K562 (cell line): ENCODE results near the gene HSPB3. TPM values are rescaled to one million over a fixed set of nuclear protein-coding genes. Genes with fewer than 3 reads are reported as not detected.
"Not testable (repeated sequence)": the region's sequence is repeated elsewhere in the genome, so short reads cannot be mapped to it uniquely, and the experiment has no call there.

Experiments
- ATAC-seq: fragments of 200-7000 bp; cut with Tn5 transposase; 3 replicates; pipeline ENCODE4 v1.9.1; 2020; ENCODE audit warnings: moderate library complexity
- BruUV-seq: library from RNA; stranded (reverse); fragments of 400-500 nt; replicated peaks from 2 replicates; lab custom pipeline; 2021; lab: Mats Ljungman, UMichigan
- CTCF ChIA-PET: fragments of 300-600 bp; formaldehyde crosslinking; extraction: SDS; loops from one replicate; lab custom pipeline; 2021; ENCODE audit warnings: low intra/inter-chr PET ratio; lab: Yijun Ruan, JAX
- POLR2A ChIA-PET: fragments of 300-600, 350-650 bp; sonication (Branson Sonifier 250); formaldehyde crosslinking; extraction: SDS; loops from one replicate; lab custom pipeline; 2021; ENCODE audit warnings: antibody characterized with exemption, inconsistent platforms; lab: Yijun Ruan, JAX
- DNase-seq, 4 experiments: peaks; one replicate each; pipeline versions ENCODE4 v3.0.0 to v3.0.0-alpha.2; 2011 to 2018; ENCODE audit warnings: low spot score in 3 of 4, mixed read lengths in 3 of 4; ENCODE audit errors: extremely low read depth in 1 of 4
- FAIRE-seq: peaks from 2 replicates; lab custom pipeline; 2011; peaks lifted over from hg19 to GRCh38; lab: Jason Lieb, UNC
- H2AFZ ChIP-seq: 2 replicates; pipeline ENCODE4 v1.6.0; 2011; ENCODE audit warnings: low read depth, low read length, control low read depth, inconsistent platforms
- H3K27ac ChIP-seq: fragments of 200-600 bp; 3 replicates; pipeline ENCODE4 v1.8.0; 2011; ENCODE audit warnings: low read depth, mild to moderate bottlenecking, control low read depth, inconsistent platforms, low read length, moderate library complexity, mixed read lengths; ENCODE audit errors: extremely low read depth
- H3K27me3 ChIP-seq, 2 experiments: fragments of 300-600 bp in 1 of 2; 2 replicates in 1 of 2; 3 replicates in 1 of 2; pipeline versions ENCODE4 v1.6.0 to v1.8.0; 2011; ENCODE audit warnings: inconsistent platforms in 2 of 2, low read length in 2 of 2, mild to moderate bottlenecking in 1 of 2, mixed read lengths in 1 of 2, moderate library complexity in 1 of 2; ENCODE audit not compliant: control insufficient read depth in 2 of 2, insufficient read depth in 2 of 2
- H3K36me3 ChIP-seq: fragments of 300-600 bp; 3 replicates; pipeline ENCODE4 v1.8.0; 2011; ENCODE audit warnings: mild to moderate bottlenecking, low read length, inconsistent platforms; ENCODE audit not compliant: control insufficient read depth, insufficient read depth
- H3K4me1 ChIP-seq, 2 experiments: fragments of 200-600 bp in 1 of 2; replicated peaks in 1 of 2; 2 replicates in 1 of 2; 3 replicates in 1 of 2; pipeline versions ENCODE4 v1.5.1 to v1.8.0; 2011; ENCODE audit warnings: inconsistent platforms in 2 of 2, low read length in 2 of 2, mild to moderate bottlenecking in 1 of 2, mixed read lengths in 1 of 2, moderate library complexity in 1 of 2; ENCODE audit not compliant: control insufficient read depth in 2 of 2, insufficient read depth in 2 of 2
- H3K4me2 ChIP-seq: 2 replicates; pipeline ENCODE4 v1.6.1; 2011; ENCODE audit warnings: low read length, control low read depth, inconsistent platforms, mixed read lengths; ENCODE audit not compliant: insufficient read depth
- H3K4me3 ChIP-seq: fragments of 200-600 bp; sonication (generic), shearing (Covaris generic); 2 replicates; pipeline ENCODE4 v1.5.1; 2016; ENCODE audit warnings: control low read depth, inconsistent platforms
- H3K79me2 ChIP-seq: fragments of 200-600 bp; 3 replicates; pipeline ENCODE4 v1.8.0; 2011; ENCODE audit warnings: low read length, inconsistent platforms; ENCODE audit not compliant: control insufficient read depth, insufficient read depth
- H3K9ac ChIP-seq, 2 experiments: 2 replicates each; pipeline versions ENCODE4 v1.6.0 to v1.6.1; 2011; ENCODE audit warnings: low read depth in 2 of 2, low read length in 2 of 2, control low read depth in 1 of 2, inconsistent platforms in 1 of 2, mild to moderate bottlenecking in 1 of 2, mixed read lengths in 1 of 2; ENCODE audit not compliant: insufficient read depth in 1 of 2
- H3K9me1 ChIP-seq: one replicate; pipeline ENCODE4 v1.6.0; 2011; ENCODE audit warnings: inconsistent platforms, mild to moderate bottlenecking, low read length, moderate library complexity; ENCODE audit not compliant: control insufficient read depth, insufficient read depth
- H3K9me3 ChIP-seq: replicated peaks from 2 replicates; pipeline ENCODE4 v1.5.1; 2011; ENCODE audit warnings: low read depth, low read length, inconsistent platforms; ENCODE audit not compliant: control insufficient read depth, insufficient read depth
- H4K20me1 ChIP-seq: replicated peaks from 2 replicates; pipeline ENCODE4 v1.6.1; 2011; ENCODE audit warnings: low read length, inconsistent platforms, mixed read lengths; ENCODE audit not compliant: control insufficient read depth, insufficient read depth
- FOXM1 ChIP-seq, 2 experiments: fragments of 450-650 bp in 1 of 2; sonication (generic) in 1 of 2; formaldehyde crosslinking in 1 of 2; IDR thresholded peaks; 2 replicates each; pipeline versions ENCODE4 v1.6.1 to v1.9.0; 2017 to 2022; ENCODE audit warnings: low read depth in 2 of 2, mild to moderate bottlenecking in 2 of 2, missing genetic modification reagents in 1 of 2, moderate library complexity in 1 of 2
- POLR2G ChIP-seq: fragments of 200-400 bp; formaldehyde crosslinking; IDR thresholded peaks from 2 replicates; pipeline ENCODE4 v1.6.1; 2017; ENCODE audit warnings: low read depth, mild to moderate bottlenecking, antibody characterized with exemption, low read length, moderate library complexity
- RAD21 ChIP-seq, 2 experiments: fragments of 250-450 bp in 1 of 2; fragments of 450-650 bp in 1 of 2; sonication (Bioruptor Pico) in 1 of 2; formaldehyde crosslinking in 1 of 2; IDR thresholded peaks in 1 of 2; conservative IDR thresholded peaks in 1 of 2; 2 replicates each; pipeline versions ENCODE4 v1.4.0 to v1.8.0; 2020 to 2022; ENCODE audit warnings: mild to moderate bottlenecking in 2 of 2, moderate library complexity in 1 of 2
- SMC3 ChIP-seq: conservative IDR thresholded peaks from 2 replicates; pipeline ENCODE4 v1.6.1; 2011; ENCODE audit warnings: low read depth, low read length, improper control_type of control experiment; ENCODE audit not compliant: insufficient read depth
- WGBS: fragments of 100-300 bp; shearing (Covaris generic); methylation state at CpG from one replicate; pipeline ENCODE4 v1.1.6; 2016; ENCODE audit warnings: low coverage, mixed read lengths; ENCODE audit not compliant: insufficient coverage; ENCODE audit errors: missing lambda C conversion rate; 5-methylcytosine and 5-hydroxymethylcytosine counted together
- in situ Hi-C: fragments of 300-500 bp; cut with MboI; formaldehyde crosslinking; loops from 4 replicates; pipeline ENCODE4 v1.15.0; 2018; ENCODE audit warnings: inconsistent platforms, mixed read lengths
- intact Hi-C: fragments of 100-400 bp; cut with micrococcal nuclease; formaldehyde crosslinking; loops from 2 replicates; pipeline ENCODE4 v1.14.2; 2022
- polyA plus RNA-seq, 8 experiments: library from polyadenylated mRNA; depleted of rRNA in 4 of 8; stranded (reverse) in 5 of 8; unstranded in 3 of 8; fragments of >200 nt; fragmentation: Nextera tagmentation in 2 of 8; fragmentation: Illumina TruSeq in 1 of 8; extraction: Ambion mirVana in 2 of 8; extraction: Trizol in 1 of 8; gene quantifications; 2 replicates each; pipeline versions ENCODE4 v1.2.1 to v1.2.3, GENCODE V29; 2011 to 2014; ENCODE audit warnings: inconsistent platforms in 1 of 8, missing spikeins in 1 of 8
- total RNA-seq, 7 experiments: library from RNA; depleted of rRNA in 6 of 7; stranded (reverse); fragments of >200 nt in 6 of 7; fragmentation: Illumina TruSeq in 2 of 7; extraction: Trizol in 2 of 7; gene quantifications; 2 replicates each; pipeline versions ENCODE4 v1.2.1 to v1.2.3, GENCODE V29; 2011 to 2021; ENCODE audit warnings: low replicate concordance in 1 of 7

Gene HSPB3
- total and polyA plus RNA-seq, 9 of the 15 experiments (the other 6 are each of a cell fraction or from before 2014, with no cell fraction given) = 2.4 to 6.3 (median 3.4) TPM

DNA sequence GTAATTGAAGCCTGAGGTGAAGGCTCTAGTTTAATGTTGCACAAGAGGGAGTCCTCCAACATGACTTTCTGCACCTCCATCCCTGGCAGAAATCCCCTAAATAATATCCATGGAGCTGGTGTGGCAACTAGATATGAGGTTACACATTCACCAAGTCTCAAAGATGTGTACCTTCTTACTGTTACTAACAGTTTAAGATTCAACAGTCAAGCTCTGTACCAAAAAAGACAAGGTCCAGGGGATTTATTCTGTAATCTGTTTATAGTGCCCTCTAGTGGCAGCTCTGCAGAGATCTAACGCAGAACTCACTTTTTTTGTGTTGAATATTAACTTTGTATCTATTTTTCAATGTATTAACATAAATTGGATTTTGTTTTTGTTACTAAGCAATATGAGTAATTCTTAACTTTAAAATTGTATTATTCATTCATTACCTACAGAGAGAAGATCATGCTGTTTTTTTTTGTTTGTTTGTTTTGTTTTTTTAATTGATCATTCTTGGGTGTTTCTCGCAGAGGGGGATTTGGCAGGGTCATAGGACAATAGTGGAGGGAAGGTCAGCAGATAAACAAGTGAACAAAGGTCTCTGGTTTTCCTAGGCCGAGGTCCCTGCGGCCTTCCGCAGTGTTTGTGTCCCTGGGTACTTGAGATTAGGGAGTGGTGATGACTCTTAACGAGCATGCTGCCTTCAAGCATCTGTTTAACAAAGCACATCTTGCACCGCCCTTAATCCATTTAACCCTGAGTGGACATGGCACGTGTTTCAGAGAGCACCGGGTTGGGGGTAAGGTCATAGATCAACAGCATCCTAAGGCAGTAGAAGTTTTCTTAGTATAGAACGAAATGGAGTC, 35.7 kb upstream of the HSPB3 start (continued):
- peak; percentile 55 to 78 for TF ChIP-seq RAD21 (CRISPR knock-in tag; conservative IDR thresholded peaks at IDR 0.05 in 1 of 2, IDR thresholded peaks at IDR 0.05 in 1 of 2)
- TF ChIP-seq FOXM1 (IDR thresholded peaks at IDR 0.05; ENCODE audit: low read depth) = peak; percentile 37; the same call in 1 of the 2 replicates
- TF ChIP-seq FOXM1 (CRISPR knock-in tag; IDR thresholded peaks at IDR 0.05; ENCODE audit: low read depth) = not testable (repeated sequence)
- TF ChIP-seq SMC3 = peak; percentile 25; the same call in 1 of the 2 replicates

DNA sequence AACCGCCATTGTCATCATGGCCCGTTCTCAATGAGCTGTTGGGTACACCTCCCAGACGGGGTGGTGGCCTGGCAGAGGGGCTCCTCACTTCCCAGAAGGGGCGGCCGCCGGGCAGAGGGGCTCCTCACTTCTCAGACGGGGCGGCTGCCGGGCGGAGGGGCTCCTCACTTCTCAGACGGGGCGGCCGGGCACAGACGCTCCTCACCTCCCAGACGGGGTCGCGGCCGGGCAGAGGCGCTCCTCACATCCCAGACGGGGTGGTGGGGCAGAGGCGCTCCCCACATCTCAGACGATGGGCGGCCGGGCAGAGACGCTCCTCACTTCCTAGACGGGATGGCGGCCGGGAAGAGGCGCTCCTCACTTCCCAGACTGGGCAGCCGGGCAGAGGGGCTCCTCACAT, 35.0 kb upstream of the HSPB3 start:
- H3K9me1 ChIP-seq, H3K79me2 ChIP-seq, H3K9ac ChIP-seq, H3K4me3 ChIP-seq, H3K9me3 ChIP-seq, ATAC-seq, H3K27ac ChIP-seq, FAIRE-seq, POLR2A ChIA-PET, in situ Hi-C loops, H4K20me1 ChIP-seq, H2AFZ ChIP-seq, H3K4me1 ChIP-seq, DNase-seq, BruUV-seq, H3K4me2 ChIP-seq, H3K27me3 ChIP-seq: not testable (repeated sequence)
- intact Hi-C loops = loop anchor here (5.0 kb wide), 1 partner anchor 178 kb away; no protein-coding TSS in a partner anchor
- H3K36me3 ChIP-seq = peaks cover 29% of the 10 kb centered on the region
- CTCF ChIA-PET = interaction anchor here (2.0 kb wide), 1 partner anchor 177 kb away, joined by 8 read pairs; no protein-coding TSS in a partner anchor
- 100% methylated on average over 3 of the region's 30 CpGs for WGBS
- peak; percentile 55 for TF ChIP-seq POLR2G
